Smooth muscle cell (in vitro differentiated cells): ENCODE results near the gene MRGPRG. TPM values are rescaled to one million over a fixed set of nuclear protein-coding genes. Genes with fewer than 3 reads are reported as not detected.

Source experiments
- DNase-seq: peaks from one replicate; lab custom pipeline; 2025; ENCODE audit not compliant: unreplicated experiment; lab: John Stamatoyannopoulos, UW
- H2AFZ ChIP-seq: fragments of 200-600 bp; sonication (generic); 2 replicates; pipeline ENCODE4 v1.6.0; 2016; ENCODE audit warnings: antibody characterized with exemption, low read depth, mild to moderate bottlenecking
- H3F3A ChIP-seq: fragments of 200-600 bp; sonication (generic); 2 replicates; pipeline ENCODE4 v1.6.0; 2017; ENCODE audit warnings: antibody characterized with exemption, low read depth
- H3K27ac ChIP-seq: fragments of 200-600 bp; sonication (generic); 2 replicates; pipeline ENCODE4 v1.5.1; 2016; ENCODE audit warnings: low read depth, mild to moderate bottlenecking
- H3K27me3 ChIP-seq: fragments of 200-600 bp; sonication (generic); 2 replicates; pipeline ENCODE4 v1.6.1; 2016; ENCODE audit warnings: low read depth, mild to moderate bottlenecking
- H3K36me3 ChIP-seq: fragments of 200-600 bp; sonication (generic); 2 replicates; pipeline ENCODE4 v1.5.1; 2016; ENCODE audit warnings: low read depth
- H3K4me1 ChIP-seq: fragments of 200-600 bp; sonication (generic); 2 replicates; pipeline ENCODE4 v1.5.1; 2016; ENCODE audit warnings: low read depth
- H3K4me2 ChIP-seq: fragments of 200-600 bp; sonication (generic); 2 replicates; pipeline ENCODE4 v1.6.0; 2016; ENCODE audit warnings: mild to moderate bottlenecking
- H3K4me3 ChIP-seq: fragments of 200-600 bp; sonication (generic); 2 replicates; pipeline ENCODE4 v1.5.1; 2016; ENCODE audit warnings: mild to moderate bottlenecking
- H3K79me2 ChIP-seq: fragments of 200-600 bp; sonication (generic); 2 replicates; pipeline ENCODE4 v1.6.0; 2016; ENCODE audit warnings: low read depth, mild to moderate bottlenecking
- H3K9ac ChIP-seq: fragments of 200-600 bp; sonication (generic); 2 replicates; pipeline ENCODE4 v1.6.0; 2016; ENCODE audit warnings: low read depth
- H3K9me3 ChIP-seq: fragments of 200-600 bp; sonication (generic); replicated peaks from 2 replicates; pipeline ENCODE4 v1.5.1; 2016; ENCODE audit warnings: low read depth
- H4K20me1 ChIP-seq: fragments of 200-600 bp; sonication (generic); 2 replicates; pipeline ENCODE4 v1.6.0; 2016; ENCODE audit warnings: low read depth
- CTCF ChIP-seq: fragments of 200-600 bp; sonication (generic); IDR thresholded peaks from 2 replicates; pipeline ENCODE4 v1.5.1; 2017; ENCODE audit warnings: borderline replicate concordance, mild to moderate bottlenecking, antibody characterized with exemption; ENCODE audit not compliant: insufficient read depth, poor library complexity, severe bottlenecking
- WGBS: methylation state at CpG from one replicate; pipeline ENCODE4 v1.1.7; 2016; ENCODE audit warnings: low lambda C conversion rate; 5-methylcytosine and 5-hydroxymethylcytosine counted together
- polyA plus RNA-seq: library from polyadenylated mRNA; unstranded; fragments of >200 nt; fragmentation: Nextera tagmentation; extraction: Ambion mirVana; gene quantifications from 2 replicates; pipeline ENCODE4 v1.2.1, GENCODE V29; 2016
- total RNA-seq: library from RNA; depleted of rRNA; stranded (reverse); fragments of >200 nt; gene quantifications from 2 replicates; pipeline ENCODE4 v1.2.3, GENCODE V29; 2014

MRGPRG gene
- total and polyA plus RNA-seq, 2 experiments from 2014 or later: not detected

GRCh38 chr11:3232956-3233355 lies 14.3 kb upstream of the MRGPRG start:
- no peak for DNase-seq

GRCh38 chr11:3231851-3232744 lies 13.5 kb upstream of the MRGPRG start, which contains the start of gene MRGPRE:
MRGPRE (minus strand) TSS chr11:3232417; CDS start chr11:3228799, 3,618 bp downstream.
- Histone ChIP-seq H3K4me1 (no peaks in the 10 kb centered on the region), H3K4me3 (no peak within 1 kb of the TSS), H3K4me2 (no peak within 1 kb of the TSS), H2AFZ (no peak within 1 kb of the TSS), H3K36me3 (no peaks in the 10 kb centered on the region), H3K9ac (no peak within 1 kb of the TSS), H3F3A (no peaks in the 10 kb centered on the region), H3K79me2 (no peaks in the 10 kb centered on the region), H4K20me1 (no peaks in the 10 kb centered on the region), H3K27me3 (no peaks in the 10 kb centered on the region), H3K27ac (no peak within 1 kb of the TSS), H3K9me3 (no peaks in the 10 kb centered on the region)
- DNase-seq: no peak
- TF ChIP-seq CTCF: no peak
- WGBS: 91% methylated on average over 39 of the region's 39 CpGs

More at GRCh38 chr11:3232956-3233355, 14.3 kb upstream of the MRGPRG start:
- Histone ChIP-seq H3K27me3 (no peaks in the 10 kb centered on the region), H3K4me2 (no peak overlapping the region), H3K79me2 (no peaks in the 10 kb centered on the region), H3K9me3 (no peaks in the 10 kb centered on the region), H3K9ac (no peak overlapping the region), H3F3A (no peaks in the 10 kb centered on the region), H3K4me1 (no peaks in the 10 kb centered on the region), H4K20me1 (no peaks in the 10 kb centered on the region), H3K36me3 (no peaks in the 10 kb centered on the region), H2AFZ (no peak overlapping the region), H3K27ac (no peak overlapping the region), H3K4me3 (no peak overlapping the region)
- TF ChIP-seq CTCF: no peak
- 95% methylated on average over 21 of the region's 21 CpGs for WGBS

- Histone ChIP-seq H3K4me3 (no peak overlapping the region), H3K79me2 (no peaks in the 10 kb centered on the region), H3K27me3 (no peaks in the 10 kb centered on the region), H3K36me3 (no peaks in the 10 kb centered on the region), H2AFZ (no peak overlapping the region), H4K20me1 (no peaks in the 10 kb centered on the region), H3K4me1 (no peaks in the 10 kb centered on the region), H3F3A (no peaks in the 10 kb centered on the region), H3K9me3 (no peaks in the 10 kb centered on the region), H3K27ac (no peak overlapping the region), H3K9ac (no peak overlapping the region), H3K4me2 (no peak overlapping the region)
- WGBS: 82% methylated on average over 3 of the region's 6 CpGs
- TF ChIP-seq CTCF: no peak
- DNase-seq: no peak
These were observed 12.9 kb upstream of the MRGPRG start for GRCh38 chr11:3231550-3231850.
